CD4-positive, alpha-beta T cell (primary cell): ENCODE data around the gene MMP20. TPM values are rescaled to one million over a fixed set of nuclear protein-coding genes. Genes with fewer than 3 reads are reported as not detected.

Experiments
- ATAC-seq: fragments of 200-7000 bp; cut with Tn5 transposase; one replicate; pipeline ENCODE4 v1.10.0; 2022; ENCODE audit warnings: mild to moderate bottlenecking; ENCODE audit not compliant: poor library complexity
- CTCF ChIA-PET: fragments of 350-600 bp; sonication (Branson Sonifier 250); formaldehyde crosslinking; loops from one replicate; lab custom pipeline; 2021; ENCODE audit warnings: antibody characterized with exemption, inconsistent platforms; lab: Charles Lee
- POLR2A ChIA-PET: fragments of 350-600 bp; sonication (Branson Sonifier 250); formaldehyde crosslinking; loops from one replicate; lab custom pipeline; 2021; ENCODE audit warnings: antibody characterized with exemption, inconsistent platforms; lab: Charles Lee
- DNase-seq, 14 experiments: peaks; one replicate each; pipeline ENCODE4 v3.0.0-alpha.2; 2013 to 2020; ENCODE audit warnings: mixed read lengths in 2 of 14
- H3K27ac ChIP-seq, 2 donors: one replicate each; pipeline versions ENCODE4 v1.5.1 to v1.7.0; 2013; ENCODE audit warnings: low read length in 2 of 2, low read depth in 1 of 2, mild to moderate bottlenecking in 1 of 2
- H3K27me3 ChIP-seq, 2 experiments: 1 replicate in 1 of 2; 2 replicates in 1 of 2; pipeline versions ENCODE4 v1.6.1 to v1.7.0; 2013; ENCODE audit warnings: low read length in 2 of 2, control low read depth in 1 of 2, mild to moderate bottlenecking in 1 of 2, moderate library complexity in 1 of 2; ENCODE audit not compliant: insufficient read depth in 2 of 2, control insufficient read depth in 1 of 2
- H3K36me3 ChIP-seq: one replicate; pipeline ENCODE4 v1.6.1; 2013; ENCODE audit warnings: low read length, control low read depth; ENCODE audit not compliant: insufficient read depth
- H3K4me1 ChIP-seq: one replicate; pipeline ENCODE4 v1.6.1; 2013; ENCODE audit warnings: low read length, control low read depth; ENCODE audit not compliant: insufficient read depth
- H3K4me3 ChIP-seq: one replicate; pipeline ENCODE4 v1.5.1; 2013; ENCODE audit warnings: mild to moderate bottlenecking, low read length, moderate library complexity
- H3K9me3 ChIP-seq, 2 experiments: 1 replicate in 1 of 2; 2 replicates in 1 of 2; pipeline versions ENCODE4 v1.6.1 to v1.7.0; 2013; ENCODE audit warnings: low read length in 2 of 2, mild to moderate bottlenecking in 2 of 2, control low read depth in 1 of 2, moderate library complexity in 1 of 2; ENCODE audit not compliant: control insufficient read depth in 1 of 2, insufficient read depth in 1 of 2
- H3K27ac Mint-ChIP-seq: one replicate; pipeline ENCODE4 v1.8.0; 2020; ENCODE audit warnings: mixed read lengths
- H3K27me3 Mint-ChIP-seq: one replicate; pipeline ENCODE4 v1.8.0; 2021; ENCODE audit warnings: mixed read lengths
- H3K36me3 Mint-ChIP-seq: one replicate; pipeline ENCODE4 v1.8.0; 2021; ENCODE audit warnings: low read depth, mixed read lengths
- H3K4me1 Mint-ChIP-seq: one replicate; pipeline ENCODE4 v1.8.0; 2021; ENCODE audit warnings: low read depth, mixed read lengths
- H3K4me3 Mint-ChIP-seq: one replicate; pipeline ENCODE4 v1.8.0; 2020; ENCODE audit warnings: mild to moderate bottlenecking, mixed read lengths
- H3K9me3 Mint-ChIP-seq: one replicate; pipeline ENCODE4 v1.8.0; 2020; ENCODE audit warnings: mixed read lengths
- CTCF ChIP-seq: fragments of 200-600 bp; IDR thresholded peaks from one replicate; pipeline ENCODE4 v1.8.0; 2022; ENCODE audit warnings: antibody characterized with exemption, mild to moderate bottlenecking
- intact Hi-C, 2 experiments: fragments of 100-400 bp; cut with DNase I in 1 of 2; cut with micrococcal nuclease in 1 of 2; formaldehyde crosslinking; loops; one replicate each; pipeline versions ENCODE4 v1.15.1 to v1.9.0; 2023 to 2025; cut with DNase I, micrococcal nuclease
- total RNA-seq, 174 experiments: library from RNA in 2 of 174; stranded (reverse) in 2 of 174; gene quantifications; one replicate each; pipeline ENCODE4 v1.2.3 and lab custom pipeline; 2021 to 2026

Gene MMP20
- total RNA-seq, 2 experiments from 2014 or later = not detected

GRCh38 chr11:102614485-102614884 lies 10.6 kb downstream of the MMP20 start:
- TF ChIP-seq CTCF = no peak
- H3K4me3 ChIP-seq = no peak overlapping the region
- peaks cover 4% of the 10 kb centered on the region for H3K27me3 Mint-ChIP-seq
- no peak overlapping the region for H3K27ac ChIP-seq
- H3K9me3 ChIP-seq = no peaks in the 10 kb centered on the region
- ATAC-seq = no peak
- H3K36me3 Mint-ChIP-seq = no peaks in the 10 kb centered on the region
- H3K27me3 ChIP-seq = no peaks in the 10 kb centered on the region
- peaks cover 3% of the 10 kb centered on the region for H3K4me1 ChIP-seq
- DNase-seq = no peak
- no peak overlapping the region for H3K4me3 Mint-ChIP-seq
- intact Hi-C loops = loop anchor here in 1 of 2 experiments (1.0 to 5.0 kb wide), 4 partner anchors 29 to 272 kb away; no protein-coding TSS in a partner anchor
- H3K4me1 Mint-ChIP-seq = no peaks in the 10 kb centered on the region
- H3K27ac Mint-ChIP-seq = no peak overlapping the region
- CTCF ChIA-PET = interaction anchor here (2.1 kb wide), 1 partner anchor 321 kb away, joined by 7 read pairs; no protein-coding TSS in a partner anchor
- POLR2A ChIA-PET = no interaction called here
- H3K36me3 ChIP-seq = no peaks in the 10 kb centered on the region
- H3K9me3 Mint-ChIP-seq = no peaks in the 10 kb centered on the region

- no peak overlapping the region for H3K4me3 Mint-ChIP-seq
- no peaks in the 10 kb centered on the region for H3K4me1 Mint-ChIP-seq
- no peak overlapping the region for H3K27ac Mint-ChIP-seq
- no peaks in the 10 kb centered on the region for H3K27me3 ChIP-seq
- no peak for ATAC-seq
- H3K9me3 Mint-ChIP-seq = no peaks in the 10 kb centered on the region
- POLR2A ChIA-PET = interaction anchor here (1.2 to 1.5 kb wide), 2 partner anchors 272 to 320 kb away, joined by 4 read pairs; no protein-coding TSS in a partner anchor
- CTCF ChIA-PET = interaction anchor here (2.1 kb wide), 1 partner anchor 320 kb away, joined by 7 read pairs; no protein-coding TSS in a partner anchor
- H3K4me3 ChIP-seq = no peak overlapping the region
- H3K27ac ChIP-seq = no peak overlapping the region
- TF ChIP-seq CTCF = no peak
- DNase-seq = no peak
- H3K36me3 Mint-ChIP-seq = no peaks in the 10 kb centered on the region
- H3K36me3 ChIP-seq = no peaks in the 10 kb centered on the region
- peaks cover 1% of the 10 kb centered on the region for H3K27me3 Mint-ChIP-seq
- no peaks in the 10 kb centered on the region for H3K9me3 ChIP-seq
- intact Hi-C loops = loop anchor here in 1 of 2 experiments (1.0 to 5.0 kb wide), 4 partner anchors 29 to 272 kb away; no protein-coding TSS in a partner anchor
- H3K4me1 ChIP-seq = peaks cover 3% of the 10 kb centered on the region
These were observed 11.1 kb downstream of the MMP20 start for GRCh38 chr11:102614031-102614430.

GRCh38 chr11:102613450-102613849 lies 11.7 kb downstream of the MMP20 start:
- Histone ChIP-seq H3K27me3 (no peaks in the 10 kb centered on the region), H3K4me3 (no peak overlapping the region), H3K9me3 (no peaks in the 10 kb centered on the region), H3K27ac (no peak overlapping the region), H3K4me1 (peaks cover 3% of the 10 kb centered on the region), H3K36me3 (no peaks in the 10 kb centered on the region)
- no peak for ATAC-seq
- POLR2A ChIA-PET = interaction anchor here (1.0 to 1.5 kb wide), 3 partner anchors 272 to 320 kb away, joined by 3 to 4 read pairs (median 4); no protein-coding TSS in a partner anchor
- no peaks in the 10 kb centered on the region for H3K4me1 Mint-ChIP-seq
- no peaks in the 10 kb centered on the region for H3K36me3 Mint-ChIP-seq
- no peak overlapping the region for H3K27ac Mint-ChIP-seq
- no peaks in the 10 kb centered on the region for H3K9me3 Mint-ChIP-seq
- no peaks in the 10 kb centered on the region for H3K27me3 Mint-ChIP-seq
- intact Hi-C loops = loop anchor here (2.0 to 5.0 kb wide), 5 partner anchors 116 to 325 kb away; no protein-coding TSS in a partner anchor
- DNase-seq = no peak
- TF ChIP-seq CTCF = no peak
- H3K4me3 Mint-ChIP-seq = no peak overlapping the region
- CTCF ChIA-PET = interaction anchor here (0.8 to 2.1 kb wide), 4 partner anchors 16 to 345 kb away, joined by 3 to 7 read pairs (median 3); no protein-coding TSS in a partner anchor
